ENCODE results near the gene PDZD11. TPM values are rescaled to one million over a fixed set of nuclear protein-coding genes. Genes with fewer than 3 reads are reported as not detected.
"Not testable (repeated sequence)": the region's sequence is repeated elsewhere in the genome, so short reads cannot be mapped to it uniquely, and the experiment has no call there.

PDZD11 gene
- total and polyA plus RNA-seq, 7 experiments from 2014 or later: 5.9 to 36.7 (median 12.4) TPM

GRCh38 chrX:70252491-70252890 is 37.2 kb downstream of the PDZD11 start:
- DNase-seq: no peak
- Histone ChIP-seq H3K27ac (ENCODE audit: low read depth, low read length) (no peak overlapping the region), H3K4me3 (ENCODE audit: low read length) (no peak overlapping the region), H3K4me1 (ENCODE audit: control insufficient read depth in 2 of 2, insufficient read depth in 2 of 2, low read length in 2 of 2) (no peaks in the 10 kb centered on the region), H3K36me3 (ENCODE audit: control insufficient read depth in 2 of 3, insufficient read depth in 3 of 3, low read length in 3 of 3) (no peaks in the 10 kb centered on the region), H3K27me3 (ENCODE audit: control insufficient read depth in 2 of 2, insufficient read depth in 2 of 2, low read length in 2 of 2) (no peaks in the 10 kb centered on the region), H3K9me3 (ENCODE audit: control insufficient read depth in 2 of 3, low read length in 3 of 3) (no peaks in the 10 kb centered on the region)
- peaks cover 0 to 6% (median 0%) of the 10 kb centered on the region in 7 donors for H3K4me1 Mint-ChIP-seq
- intact Hi-C loops (cut with micrococcal nuclease): no loop called here
- POLR2A ChIA-PET: interaction anchor here (0.6 to 0.7 kb wide), 2 partner anchors 55 to 218 kb away, joined by 3 to 4 read pairs; no protein-coding TSS in a partner anchor
- ATAC-seq: no peak
- H3K36me3 Mint-ChIP-seq: peaks cover 0 to 18% (median 6%) of the 10 kb centered on the region in 5 donors
- no peaks in the 10 kb centered on the region for H3K27me3 Mint-ChIP-seq
- no peak overlapping the region for H3K4me3 Mint-ChIP-seq
- no peaks in the 10 kb centered on the region for H3K9me3 Mint-ChIP-seq
- H3K27ac Mint-ChIP-seq: no peak overlapping the region
- CTCF ChIA-PET: no interaction called here

- no peak overlapping the region for H3K4me3 Mint-ChIP-seq
- no peaks in the 10 kb centered on the region for H3K36me3 Mint-ChIP-seq
- ChIA-PET POLR2A (no interaction called here), CTCF (no interaction called here)
- H3K27ac Mint-ChIP-seq: no peak overlapping the region
- intact Hi-C loops (cut with micrococcal nuclease): no loop called here
- Histone ChIP-seq H3K4me1 (ENCODE audit: control insufficient read depth in 2 of 2, insufficient read depth in 2 of 2, low read length in 2 of 2) (no peaks in the 10 kb centered on the region), H3K27me3 (ENCODE audit: control insufficient read depth in 2 of 2, insufficient read depth in 2 of 2, low read length in 2 of 2) (no peaks in the 10 kb centered on the region), H3K36me3 (ENCODE audit: control insufficient read depth in 2 of 3, insufficient read depth in 3 of 3, low read length in 3 of 3) (no peaks in the 10 kb centered on the region), H3K4me3 (ENCODE audit: low read length) (no peak overlapping the region), H3K9me3 (ENCODE audit: control insufficient read depth in 2 of 3, low read length in 3 of 3) (no peaks in the 10 kb centered on the region), H3K27ac (ENCODE audit: low read depth, low read length) (no peak overlapping the region)
- no peak for ATAC-seq
- no peaks in the 10 kb centered on the region for H3K9me3 Mint-ChIP-seq
- DNase-seq: no peak
- no peaks in the 10 kb centered on the region for H3K4me1 Mint-ChIP-seq
- no peaks in the 10 kb centered on the region for H3K27me3 Mint-ChIP-seq
Measured at GRCh38 chrX:70247252-70247651, 42.5 kb downstream of the PDZD11 start.

DNA sequence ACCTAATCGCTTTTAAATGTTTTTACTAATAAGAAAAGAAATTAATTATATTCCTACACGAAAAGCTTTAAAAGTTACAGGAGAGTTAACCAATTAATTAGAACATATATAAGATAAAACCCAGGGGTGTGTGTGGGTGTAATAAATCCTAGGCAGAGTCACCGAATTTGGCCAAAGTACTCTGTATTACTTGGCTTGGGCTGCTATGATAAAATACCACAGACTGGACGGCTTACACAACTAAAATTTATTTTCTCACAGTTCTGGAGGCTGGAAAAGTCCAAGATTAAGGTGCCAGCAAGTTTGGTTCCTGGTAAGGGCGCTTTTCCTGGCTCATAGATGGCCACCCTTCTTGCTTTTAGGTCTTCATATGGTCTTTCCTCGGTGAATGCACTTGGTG is 44.8 kb downstream of the PDZD11 start:
- no peaks in the 10 kb centered on the region for H3K27me3 ChIP-seq (ENCODE audit: control insufficient read depth in 2 of 2, insufficient read depth in 2 of 2, low read length in 2 of 2)
- no peak overlapping the region for H3K4me3 ChIP-seq (ENCODE audit: low read length)
- intact Hi-C loops (cut with micrococcal nuclease): no loop called here
- ChIA-PET CTCF (no interaction called here), POLR2A (no interaction called here)
- H3K9me3 ChIP-seq (ENCODE audit: control insufficient read depth in 2 of 3, low read length in 3 of 3): no peaks in the 10 kb centered on the region
- Mint-ChIP-seq H3K27me3 (no peaks in the 10 kb centered on the region), H3K4me3 (no peak overlapping the region), H3K9me3 (no peaks in the 10 kb centered on the region), H3K4me1 (no peaks in the 10 kb centered on the region), H3K36me3 (peaks cover 0 to 2% (median 0%) of the 10 kb centered on the region in 5 donors), H3K27ac (no peak overlapping the region)
- DNase-seq: no peak
- H3K36me3 ChIP-seq (ENCODE audit: control insufficient read depth in 2 of 3, insufficient read depth in 3 of 3, low read length in 3 of 3): no peaks in the 10 kb centered on the region
- H3K27ac ChIP-seq (ENCODE audit: low read depth, low read length): no peak overlapping the region
- no peaks in the 10 kb centered on the region for H3K4me1 ChIP-seq (ENCODE audit: control insufficient read depth in 2 of 2, insufficient read depth in 2 of 2, low read length in 2 of 2)
- ATAC-seq: no peak

- H3K4me1 Mint-ChIP-seq; ATAC-seq; intact Hi-C loops (cut with micrococcal nuclease); POLR2A ChIA-PET; H3K4me3 ChIP-seq (ENCODE audit: low read length); H3K36me3 ChIP-seq (ENCODE audit: control insufficient read depth in 2 of 3, insufficient read depth in 3 of 3, low read length in 3 of 3); H3K9me3 ChIP-seq (ENCODE audit: control insufficient read depth in 2 of 3, low read length in 3 of 3); H3K27ac Mint-ChIP-seq; H3K27me3 ChIP-seq (ENCODE audit: control insufficient read depth in 2 of 2, insufficient read depth in 2 of 2, low read length in 2 of 2); H3K27me3 Mint-ChIP-seq; H3K27ac ChIP-seq (ENCODE audit: low read depth, low read length); H3K9me3 Mint-ChIP-seq; H3K4me3 Mint-ChIP-seq; DNase-seq; CTCF ChIA-PET; H3K36me3 Mint-ChIP-seq; H3K4me1 ChIP-seq (ENCODE audit: control insufficient read depth in 2 of 2, insufficient read depth in 2 of 2, low read length in 2 of 2): not testable (repeated sequence)
Measured at GRCh38 chrX:70243601-70244000, 46.1 kb downstream of the PDZD11 start.

DNA sequence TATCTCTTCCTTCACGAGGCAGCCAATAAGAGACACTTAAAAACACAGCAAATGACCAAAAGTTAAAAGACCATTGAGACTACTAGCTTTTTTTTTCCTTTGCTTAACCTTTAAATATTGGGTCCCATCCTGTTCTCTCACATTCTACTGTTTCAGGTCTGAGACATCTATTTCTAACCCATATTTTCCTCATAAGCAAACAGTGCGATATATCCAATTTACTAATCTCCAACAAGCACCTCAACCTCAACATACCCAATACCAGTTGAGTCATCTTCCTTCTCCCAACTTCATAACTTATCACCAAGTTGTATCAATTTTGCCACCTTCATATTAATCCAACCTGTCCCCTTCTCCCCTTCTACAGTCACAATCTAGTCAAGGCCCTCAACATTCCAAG is 48.2 kb downstream of the PDZD11 start:
- H3K9me3 Mint-ChIP-seq: no peaks in the 10 kb centered on the region
- no peak overlapping the region for H3K4me3 ChIP-seq (ENCODE audit: low read length)
- intact Hi-C loops (cut with micrococcal nuclease): no loop called here
- no peak overlapping the region for H3K4me3 Mint-ChIP-seq
- no peak overlapping the region for H3K27ac ChIP-seq (ENCODE audit: low read depth, low read length)
- no peaks in the 10 kb centered on the region for H3K4me1 Mint-ChIP-seq
- POLR2A ChIA-PET: no interaction called here
- peaks cover 0 to 2% (median 0%) of the 10 kb centered on the region in 5 donors for H3K36me3 Mint-ChIP-seq
- no peaks in the 10 kb centered on the region for H3K4me1 ChIP-seq (ENCODE audit: control insufficient read depth in 2 of 2, insufficient read depth in 2 of 2, low read length in 2 of 2)
- H3K27ac Mint-ChIP-seq: no peak overlapping the region
- H3K36me3 ChIP-seq (ENCODE audit: control insufficient read depth in 2 of 3, insufficient read depth in 3 of 3, low read length in 3 of 3): no peaks in the 10 kb centered on the region
- no peaks in the 10 kb centered on the region for H3K9me3 ChIP-seq (ENCODE audit: control insufficient read depth in 2 of 3, low read length in 3 of 3)
- CTCF ChIA-PET: no interaction called here
- H3K27me3 ChIP-seq (ENCODE audit: control insufficient read depth in 2 of 2, insufficient read depth in 2 of 2, low read length in 2 of 2): no peaks in the 10 kb centered on the region
- DNase-seq (no peak), ATAC-seq (no peak)
- H3K27me3 Mint-ChIP-seq: no peaks in the 10 kb centered on the region

- Histone ChIP-seq H3K4me3 (ENCODE audit: low read length) (no peak overlapping the region), H3K27me3 (ENCODE audit: control insufficient read depth in 2 of 2, insufficient read depth in 2 of 2, low read length in 2 of 2) (no peaks in the 10 kb centered on the region), H3K27ac (ENCODE audit: low read depth, low read length) (no peak overlapping the region), H3K4me1 (ENCODE audit: control insufficient read depth in 2 of 2, insufficient read depth in 2 of 2, low read length in 2 of 2) (no peaks in the 10 kb centered on the region), H3K36me3 (ENCODE audit: control insufficient read depth in 2 of 3, insufficient read depth in 3 of 3, low read length in 3 of 3) (no peaks in the 10 kb centered on the region), H3K9me3 (ENCODE audit: control insufficient read depth in 2 of 3, low read length in 3 of 3) (no peaks in the 10 kb centered on the region)
- no peak overlapping the region for H3K27ac Mint-ChIP-seq
- no peak for ATAC-seq
- CTCF ChIA-PET: no interaction called here
- POLR2A ChIA-PET: no interaction called here
- H3K9me3 Mint-ChIP-seq: no peaks in the 10 kb centered on the region
- H3K36me3 Mint-ChIP-seq: peaks cover 0 to 2% (median 0%) of the 10 kb centered on the region in 5 donors
- no peak for DNase-seq
- no peak overlapping the region for H3K4me3 Mint-ChIP-seq
- intact Hi-C loops (cut with micrococcal nuclease): no loop called here
- H3K4me1 Mint-ChIP-seq: no peaks in the 10 kb centered on the region
- H3K27me3 Mint-ChIP-seq: no peaks in the 10 kb centered on the region
Measured at GRCh38 chrX:70240751-70241150, 49.0 kb downstream of the PDZD11 start.

Measured in naive thymus-derived CD4-positive, alpha-beta T cell (primary cell).